ENCODE results near the gene FNIP1.
"Not testable (repeated sequence)": the region's sequence is repeated elsewhere in the genome, so short reads cannot be mapped to it uniquely, and the experiment has no call there.

FNIP1 gene

DNA sequence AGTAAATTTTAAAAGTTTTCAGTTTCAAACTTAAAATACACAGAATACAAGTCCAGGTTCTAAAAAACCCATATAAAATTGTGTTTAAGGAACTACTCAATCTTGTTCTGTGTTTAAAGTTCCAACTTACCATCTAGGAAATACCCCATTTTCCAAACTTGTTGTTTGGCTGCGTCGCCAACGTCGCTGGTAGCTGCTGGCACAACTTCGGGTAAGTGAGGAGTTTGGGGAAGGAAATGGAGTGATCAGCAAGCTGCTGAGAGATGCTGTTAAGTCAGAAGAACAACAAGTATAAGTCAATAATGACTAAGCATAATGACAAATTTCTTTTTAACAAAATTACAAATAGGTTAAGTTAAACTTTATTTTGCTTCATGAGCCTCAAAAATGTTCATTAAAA is 90.5 kb downstream of the FNIP1 start:
- DNase-seq (ENCODE audit: insufficient read length, low spot score) (no peak), FAIRE-seq (no peak)

DNA sequence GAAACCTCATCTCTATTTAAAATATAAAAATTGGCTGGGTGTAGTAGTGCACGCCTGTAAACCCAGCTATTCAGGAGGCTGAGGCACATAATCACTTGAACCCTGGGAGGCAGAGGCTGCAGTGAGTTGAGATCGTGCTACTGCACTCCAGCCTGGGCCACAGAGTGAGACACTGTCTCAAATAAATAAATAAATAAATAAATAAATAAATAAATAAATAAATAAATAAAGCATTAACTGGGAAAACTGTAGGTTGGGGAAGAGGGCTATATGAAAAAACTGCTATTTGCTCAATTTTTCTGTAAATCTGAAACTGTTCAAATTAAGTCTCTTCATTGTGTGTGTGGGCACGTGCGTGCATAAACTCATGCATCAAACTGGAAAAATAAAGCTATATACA is 101.9 kb downstream of the FNIP1 start:
- FAIRE-seq (no peak), DNase-seq (ENCODE audit: insufficient read length, low spot score) (no peak)

DNA sequence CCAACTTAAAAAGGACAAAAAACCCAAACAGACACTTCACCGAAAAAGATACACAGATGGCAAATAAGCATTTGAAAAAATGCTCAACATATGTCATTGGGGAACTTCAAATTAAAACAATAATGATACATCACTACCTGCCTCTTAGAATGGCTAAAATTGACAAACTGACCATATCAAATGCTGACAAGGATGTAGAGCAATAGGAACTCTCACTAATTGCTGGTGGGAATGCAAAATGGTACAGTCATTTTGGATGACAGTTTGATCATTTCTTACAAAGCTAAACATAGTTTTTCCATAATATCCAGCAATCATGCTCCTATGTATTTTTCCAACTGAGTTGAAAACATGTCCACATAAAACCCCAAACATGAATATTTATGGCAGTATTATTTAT is 102.9 kb downstream of the FNIP1 start:
- FAIRE-seq (no peak), DNase-seq (ENCODE audit: insufficient read length, low spot score) (no peak)

DNA sequence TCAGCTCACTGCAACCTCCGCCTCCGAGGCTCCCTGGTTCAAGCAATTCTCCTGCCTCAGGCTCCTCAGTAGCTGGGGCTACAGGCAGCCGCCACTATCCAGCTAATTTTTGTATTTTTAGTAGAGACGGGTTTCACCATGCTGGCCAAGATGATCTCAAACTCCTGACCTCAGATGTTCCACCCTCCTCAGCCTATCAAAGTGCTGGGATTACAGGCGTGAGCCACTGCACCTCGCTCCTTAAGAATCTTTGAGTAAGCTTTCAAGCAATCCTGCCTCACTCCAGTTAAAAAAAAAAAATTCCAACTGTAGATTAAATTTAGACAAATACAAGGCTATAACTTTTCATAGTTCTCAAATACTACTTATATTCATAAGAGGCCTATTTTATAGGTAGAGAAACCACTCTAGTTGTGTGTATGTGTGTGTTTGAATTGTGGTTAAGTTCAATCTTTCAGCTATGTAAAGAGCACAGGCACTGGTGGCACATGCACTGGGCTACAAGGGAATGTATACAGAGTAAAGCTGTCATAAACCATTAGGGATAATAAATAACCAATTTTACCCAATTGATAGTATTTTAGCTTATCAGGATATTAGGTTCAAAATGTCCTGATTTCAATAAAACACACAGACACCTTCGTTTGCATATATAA is 111.2 kb downstream of the FNIP1 start:
- FAIRE-seq (no peak), DNase-seq (ENCODE audit: insufficient read length, low spot score) (no peak)

DNA sequence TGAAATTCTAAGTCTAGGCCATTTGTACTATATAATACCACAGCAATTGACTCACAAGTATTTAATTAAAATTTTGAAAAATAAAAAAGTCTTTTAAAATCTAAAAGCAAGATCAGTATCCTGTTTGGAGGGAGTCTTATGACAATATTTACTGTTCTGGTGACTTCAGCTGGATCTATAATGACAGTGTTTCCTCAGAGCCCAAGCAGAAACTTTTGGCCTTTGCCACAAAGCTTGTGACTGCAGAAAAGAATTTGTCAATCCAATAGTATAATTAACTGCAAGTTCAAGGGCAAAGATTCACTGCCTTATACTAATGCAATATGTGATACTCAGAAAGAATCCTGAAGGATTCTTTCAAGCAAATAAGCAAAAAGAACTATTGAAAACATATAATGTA is 112.2 kb downstream of the FNIP1 start:
- FAIRE-seq (no peak), DNase-seq (ENCODE audit: insufficient read length, low spot score) (no peak)

DNA sequence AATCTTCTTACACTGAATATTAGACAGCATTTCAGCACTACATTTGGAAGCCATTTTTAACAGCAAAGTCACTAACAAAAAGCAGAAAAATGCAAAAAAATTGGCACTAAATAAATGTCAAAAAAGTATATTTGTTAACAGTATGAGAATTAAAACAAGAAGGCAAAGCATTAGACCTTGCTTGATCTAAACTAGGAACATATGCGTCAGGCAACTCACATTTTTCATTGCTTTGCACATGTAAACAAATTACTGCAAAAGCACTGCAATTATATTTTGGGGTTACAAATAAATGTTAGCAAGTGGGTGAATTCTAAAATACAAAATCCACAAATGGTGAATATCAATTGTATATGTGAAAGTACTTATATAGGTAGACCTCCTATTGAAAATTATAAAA is 112.8 kb downstream of the FNIP1 start:
- no peak for FAIRE-seq

DNA sequence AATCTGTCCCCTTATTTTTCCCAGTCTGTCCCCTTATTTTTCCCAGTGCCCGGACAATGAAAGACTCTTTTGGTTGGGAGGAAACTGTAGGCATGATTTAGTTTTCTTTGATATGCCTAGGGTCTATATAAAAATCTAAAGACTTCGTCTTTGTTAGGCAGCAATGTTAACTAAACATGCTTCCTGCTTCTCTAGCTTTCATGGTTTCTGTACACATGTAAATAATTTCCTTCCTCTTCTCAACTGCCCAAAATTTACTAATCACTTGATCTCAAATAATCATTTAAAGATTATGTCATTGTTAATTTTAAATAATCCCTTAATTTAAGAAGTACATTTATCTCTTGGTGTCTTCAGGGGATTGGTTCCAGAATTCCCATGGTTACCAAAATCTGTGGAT is 114.0 kb downstream of the FNIP1 start:
- FAIRE-seq: no peak

More for the DNA sequence above, 112.8 kb downstream of the FNIP1 start:
- DNase-seq (ENCODE audit: insufficient read length, low spot score): no peak

DNA sequence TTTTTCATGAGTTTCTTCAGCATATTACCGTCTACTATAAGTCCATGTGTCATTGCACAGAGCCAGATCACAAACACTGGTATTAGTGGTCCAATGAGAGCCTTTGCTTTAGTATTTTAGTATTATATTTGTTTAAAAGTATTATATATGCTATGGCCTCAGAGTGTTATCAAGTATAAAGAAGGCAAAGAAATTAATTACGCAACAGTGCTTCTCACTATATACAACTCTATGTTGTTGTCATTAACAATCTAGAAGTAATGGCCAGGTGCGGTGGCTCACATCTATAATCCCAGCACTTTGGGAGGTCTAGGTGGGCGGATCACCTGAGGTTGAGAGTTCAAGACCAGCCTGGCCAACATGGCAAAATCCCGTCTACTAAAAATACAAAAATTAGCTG is 114.6 kb downstream of the FNIP1 start:
- DNase-seq (ENCODE audit: insufficient read length, low spot score) (no peak), FAIRE-seq (no peak)

More for the DNA sequence above, 114.0 kb downstream of the FNIP1 start:
- DNase-seq (ENCODE audit: insufficient read length, low spot score): no peak

DNA sequence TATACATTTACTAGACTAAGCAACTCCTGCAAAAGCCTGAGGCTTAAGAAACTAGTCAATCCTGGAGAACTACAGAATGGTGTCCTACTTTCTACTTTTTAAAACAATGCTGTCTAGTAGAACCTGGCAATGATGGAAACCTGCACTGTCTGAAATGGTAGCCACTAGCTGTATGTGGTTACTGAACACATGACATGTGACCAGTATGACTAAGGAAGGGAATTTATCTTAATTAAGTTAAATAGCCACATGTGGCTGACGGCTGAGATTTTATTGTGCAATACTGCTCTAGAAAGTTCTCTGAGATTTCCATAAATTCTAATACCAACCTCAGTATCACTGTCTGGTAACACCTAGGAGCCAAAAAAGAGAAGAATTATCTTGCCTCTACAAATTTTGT is 116.9 kb downstream of the FNIP1 start:
- DNase-seq (ENCODE audit: insufficient read length, low spot score) (no peak), FAIRE-seq (no peak)

DNA sequence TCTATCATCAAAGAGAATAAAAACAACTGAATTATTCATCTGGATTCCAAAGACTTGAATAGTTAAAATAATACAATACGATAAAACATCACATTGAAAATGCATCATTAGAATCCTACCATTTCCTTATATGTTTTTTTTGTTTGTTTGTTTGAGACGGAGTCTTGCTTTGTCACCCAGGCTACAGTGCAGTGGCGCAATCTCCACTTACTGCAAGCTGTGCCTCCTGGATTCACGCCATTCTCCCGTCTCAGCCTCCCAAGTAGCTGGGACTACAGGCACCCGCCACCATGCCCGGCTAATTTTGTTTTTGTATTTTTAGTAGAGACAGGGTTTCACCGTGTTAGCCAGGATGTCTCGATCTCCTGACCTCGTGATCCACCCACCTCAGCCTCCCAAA is 118.5 kb downstream of the FNIP1 start:
- not testable (repeated sequence) for FAIRE-seq; DNase-seq (ENCODE audit: insufficient read length, low spot score)

DNA sequence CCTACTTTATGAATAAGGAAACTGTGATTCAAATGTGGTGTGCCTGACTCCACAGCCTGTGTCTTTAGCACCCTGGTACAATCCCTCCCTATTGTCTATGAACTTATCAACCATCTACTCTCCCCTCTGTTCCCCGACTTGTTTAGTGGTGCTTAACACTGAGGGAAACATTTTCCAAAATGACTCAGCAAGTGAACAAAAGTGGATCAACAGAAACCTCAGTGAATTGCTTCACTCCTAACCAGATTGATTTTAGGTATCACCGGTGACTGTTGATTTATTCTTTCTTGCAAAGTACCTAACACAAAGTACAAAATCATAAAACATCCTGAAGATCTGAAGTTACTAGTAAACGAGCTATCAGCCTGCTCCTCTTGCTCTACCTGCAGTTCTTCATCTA is 119.7 kb downstream of the FNIP1 start:
- DNase-seq (ENCODE audit: insufficient read length, low spot score): no peak
- no peak for FAIRE-seq

DNA sequence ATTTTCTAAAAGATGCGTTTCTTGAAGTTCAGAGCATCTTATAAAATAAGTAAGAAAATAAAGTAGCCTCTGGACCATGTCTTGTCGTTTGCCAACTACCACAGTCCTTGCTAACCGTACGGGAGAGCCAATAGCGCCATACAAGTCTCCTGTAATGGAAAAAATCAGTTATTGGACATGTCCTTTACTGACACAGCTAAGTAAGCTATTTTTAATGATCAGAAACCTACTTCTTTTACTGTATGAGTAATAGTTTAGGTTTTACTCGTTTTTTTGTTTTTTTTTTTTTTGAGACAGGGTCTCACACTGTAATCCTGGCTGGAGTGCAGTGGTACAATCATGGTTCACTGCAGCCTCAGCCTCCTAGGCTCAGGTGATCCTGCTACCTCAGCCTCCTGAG is 124.0 kb downstream of the FNIP1 start:
- FAIRE-seq: no peak
- DNase-seq (ENCODE audit: insufficient read length, low spot score): no peak

DNA sequence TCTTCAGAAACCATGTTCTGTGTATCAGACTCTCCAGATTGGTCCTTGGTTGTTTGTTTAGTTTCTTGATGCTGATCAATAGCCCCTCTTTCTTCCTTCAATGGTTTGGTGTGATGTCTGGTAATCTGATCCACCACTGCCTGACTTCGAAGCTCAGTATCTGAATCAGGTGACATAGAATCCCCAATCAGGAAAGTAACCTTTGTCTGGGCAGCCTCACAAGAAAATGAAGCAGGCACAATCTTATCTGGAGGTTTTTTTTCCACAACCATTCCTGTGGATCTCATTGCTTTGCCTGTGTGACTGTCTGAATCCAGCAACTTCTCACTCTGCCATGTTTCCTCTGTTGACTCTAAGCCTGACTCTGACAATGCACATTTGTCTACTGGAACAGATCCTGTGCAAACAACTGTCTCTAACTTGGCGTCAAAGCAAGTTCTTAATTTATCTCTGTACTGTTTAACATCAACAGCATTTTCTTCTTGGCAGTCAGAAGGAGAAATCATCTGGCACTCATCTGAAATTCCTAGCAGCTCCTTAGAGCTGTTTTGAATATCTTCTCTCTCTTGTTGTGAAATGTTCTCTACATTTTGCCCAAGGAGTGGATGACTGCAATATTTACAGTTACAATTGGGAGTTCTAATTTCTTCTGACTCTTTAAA is 124.7 kb downstream of the FNIP1 start:
- FAIRE-seq (no peak), DNase-seq (ENCODE audit: insufficient read length, low spot score) (no peak)

DNA sequence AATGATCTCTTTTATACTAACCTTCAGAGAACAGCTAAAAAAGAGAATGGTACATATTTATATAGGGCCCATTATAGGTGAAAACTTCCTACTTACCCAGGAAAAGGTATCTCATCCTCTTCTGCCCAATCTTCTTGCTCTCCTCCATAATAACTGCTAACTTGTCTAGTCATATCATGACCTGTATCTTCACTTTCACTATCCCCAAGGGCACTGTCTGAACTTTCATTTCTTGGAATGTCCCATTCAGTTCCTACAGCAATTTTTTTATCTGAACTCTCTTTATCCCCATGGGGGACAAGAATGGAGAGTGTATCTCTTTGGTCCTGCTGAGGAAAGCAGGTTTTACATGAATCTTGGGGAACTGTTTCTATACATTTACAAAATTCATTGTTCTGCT is 125.4 kb downstream of the FNIP1 start:
- no peak for DNase-seq (ENCODE audit: insufficient read length, low spot score)
- no peak for FAIRE-seq

DNA sequence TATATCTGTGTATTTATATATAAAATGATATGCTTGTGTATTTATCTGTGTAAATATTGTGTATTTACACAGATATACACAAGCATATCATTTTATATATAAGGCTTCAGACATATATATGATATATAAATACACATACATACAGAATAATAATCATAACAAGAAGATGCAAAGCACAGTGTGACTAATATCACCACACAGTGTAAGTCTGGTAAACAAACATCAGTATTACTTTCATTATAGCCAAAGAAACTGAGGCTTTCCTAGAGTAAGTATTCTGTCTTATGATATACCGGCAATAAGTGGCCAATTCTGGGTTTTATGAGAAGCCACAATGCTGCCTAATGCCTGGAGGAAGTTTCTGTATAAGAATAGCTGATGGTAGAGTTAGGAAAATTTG is 131.9 kb downstream of the FNIP1 start:
- DNase-seq (ENCODE audit: insufficient read length, low spot score) (no peak), FAIRE-seq (no peak)

DNA sequence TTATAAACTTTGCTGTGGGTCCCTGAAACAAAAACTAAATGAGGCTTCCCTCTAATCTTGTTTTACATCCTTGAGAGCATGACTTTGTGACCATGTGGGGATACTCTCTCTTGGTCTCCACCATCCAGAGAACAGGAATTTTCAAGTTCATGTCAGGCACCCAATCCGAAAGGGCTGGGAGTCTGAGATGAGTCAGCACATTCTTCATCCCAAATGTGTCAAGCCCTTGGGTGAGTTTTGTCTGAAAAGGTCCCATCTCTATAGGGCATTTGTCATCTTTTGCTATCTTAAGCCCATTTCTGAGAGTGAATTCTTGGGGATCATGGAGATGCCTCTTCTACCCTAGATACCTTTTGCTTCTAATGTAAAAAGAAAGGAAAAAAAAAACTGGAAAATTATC is 134.9 kb downstream of the FNIP1 start:
- FAIRE-seq (no peak), DNase-seq (ENCODE audit: insufficient read length, low spot score) (no peak)

DNA sequence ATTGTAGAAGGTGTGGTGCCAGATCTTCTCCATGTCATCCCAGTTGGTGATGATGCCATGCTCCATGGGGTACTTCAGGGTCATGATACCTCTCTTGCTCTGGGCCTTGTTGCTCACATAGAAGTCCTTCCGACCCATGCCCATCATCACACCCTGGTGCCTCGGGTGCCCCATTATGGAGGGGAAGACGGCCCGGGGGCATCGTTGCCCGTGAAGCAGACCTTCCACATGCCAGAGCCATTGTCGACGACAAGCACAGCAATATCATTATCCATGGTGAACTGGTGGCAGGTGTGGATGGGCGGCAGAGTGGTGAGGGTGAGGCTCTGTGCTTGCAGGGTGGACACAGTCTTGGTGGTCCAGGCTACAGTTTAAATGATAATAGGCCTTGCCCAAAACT is 137.0 kb downstream of the FNIP1 start:
- FAIRE-seq (no peak), DNase-seq (ENCODE audit: insufficient read length, low spot score) (no peak)

DNA sequence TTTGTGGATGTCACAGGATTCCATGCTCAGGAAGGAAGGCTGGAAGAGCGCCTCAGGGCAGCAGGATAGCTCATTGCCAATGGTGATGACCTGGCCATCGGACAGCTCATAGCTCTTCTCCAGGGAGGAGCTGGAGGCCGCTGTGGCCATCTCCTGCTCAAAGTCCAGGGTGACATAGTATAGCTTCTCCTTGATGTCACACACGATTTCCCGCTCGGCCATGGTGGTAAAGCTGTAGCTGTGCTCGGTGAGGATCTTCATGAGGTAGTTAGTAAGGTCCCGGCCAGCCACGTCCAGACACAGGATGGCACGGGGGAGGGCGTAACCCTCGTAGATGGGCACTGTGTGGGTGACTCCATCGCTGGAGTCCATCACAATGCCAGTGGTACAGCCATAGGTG is 137.5 kb downstream of the FNIP1 start:
- DNase-seq (ENCODE audit: insufficient read length, low spot score) (no peak), FAIRE-seq (no peak)

DNA sequence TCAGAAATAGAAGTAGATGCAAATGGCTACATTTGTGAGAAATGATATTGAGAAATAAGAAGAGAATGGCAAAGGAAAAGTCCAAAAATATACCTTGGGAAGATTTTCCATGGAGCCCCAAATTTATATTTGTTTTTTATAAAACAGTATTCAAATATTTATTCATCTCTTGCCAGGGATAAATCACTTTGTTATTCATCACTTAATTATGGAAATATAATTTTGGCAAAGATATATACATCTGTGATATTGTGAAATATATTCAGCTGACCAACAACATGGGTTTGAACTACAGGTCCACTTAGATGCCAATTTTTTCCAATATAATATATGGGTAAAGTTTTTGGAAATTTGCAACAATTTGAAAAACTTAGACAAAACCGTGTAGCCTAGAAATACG is 142.0 kb downstream of the FNIP1 start:
- DNase-seq (ENCODE audit: insufficient read length, low spot score): no peak
- no peak for FAIRE-seq

DNA sequence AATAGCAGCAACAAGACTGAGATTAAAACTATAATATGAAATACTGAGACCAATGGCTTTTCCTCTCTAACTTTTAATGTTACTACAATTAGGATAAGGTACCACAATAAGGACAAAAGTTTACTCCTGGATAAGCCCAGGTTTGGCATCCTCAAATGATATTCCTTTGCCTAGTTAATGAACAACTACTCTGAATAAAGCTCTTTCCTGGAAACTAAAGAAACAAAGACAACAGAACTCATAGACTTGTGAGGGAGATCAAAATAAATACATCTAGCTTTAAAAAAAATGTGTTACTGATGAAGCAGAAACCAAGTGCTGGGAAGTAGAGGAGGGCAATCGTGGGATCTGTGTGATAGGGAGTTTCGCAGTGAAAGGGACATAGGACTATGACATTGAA is 142.5 kb downstream of the FNIP1 start:
- no peak for DNase-seq (ENCODE audit: insufficient read length, low spot score)
- no peak for FAIRE-seq

DNA sequence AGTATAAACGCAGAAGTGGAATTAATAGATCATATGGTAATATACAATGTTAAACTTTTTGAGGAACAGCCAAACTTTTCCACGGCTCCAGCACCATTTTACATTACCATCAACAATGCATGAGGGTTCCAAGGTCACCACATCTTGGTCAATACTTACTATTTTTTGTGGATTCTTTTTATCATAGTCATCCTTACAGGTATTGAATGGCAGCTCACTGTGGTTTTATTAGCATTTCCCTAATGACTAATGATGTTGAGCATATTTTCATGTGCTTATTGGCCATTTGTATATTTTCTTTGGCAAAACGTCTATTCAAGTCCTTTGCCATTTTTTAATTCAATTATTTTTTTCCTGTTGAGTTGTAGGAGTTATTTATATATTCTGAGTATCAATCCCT is 147.7 kb downstream of the FNIP1 start:
- no peak for DNase-seq (ENCODE audit: insufficient read length, low spot score)
- FAIRE-seq: no peak

DNA sequence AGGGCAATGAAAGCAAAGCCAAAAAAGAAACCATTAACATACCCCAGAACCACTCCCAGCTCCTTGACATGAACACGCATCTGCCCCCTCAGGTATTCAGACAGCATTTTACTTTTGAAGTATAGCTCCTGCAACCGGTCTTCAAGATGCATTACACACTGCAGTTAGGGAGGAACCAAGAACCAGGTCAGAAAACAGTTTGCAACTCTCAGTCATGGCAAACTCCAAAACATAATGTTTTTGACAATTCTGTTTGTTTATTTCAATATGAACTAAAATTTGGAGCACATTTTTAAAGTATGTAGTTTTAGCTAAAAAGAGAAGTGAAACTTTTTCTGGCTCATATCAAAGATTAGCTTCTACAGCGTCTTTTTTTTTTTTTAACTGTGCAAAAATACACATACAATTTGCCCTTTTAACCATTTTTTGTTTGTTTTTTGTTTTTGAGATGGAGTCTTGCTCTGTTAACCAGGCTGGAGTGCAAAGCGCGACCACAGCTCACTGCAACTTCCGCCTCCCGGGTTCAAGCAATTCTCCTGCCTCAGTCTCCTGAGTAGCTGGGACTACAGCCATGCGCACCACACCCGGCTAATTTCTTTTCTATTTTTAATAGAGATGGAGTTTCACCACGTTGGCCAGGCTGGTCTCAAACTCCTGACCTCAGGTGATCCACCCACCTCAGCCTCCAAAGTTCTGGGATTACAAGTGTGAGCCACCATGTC is 149.6 kb downstream of the FNIP1 start:
- no peak for FAIRE-seq

More for the DNA sequence above, 149.6 kb downstream of the FNIP1 start:
- no peak for DNase-seq (ENCODE audit: insufficient read length, low spot score)

Data from HTR-8/SVneo (cell line).